Fibroblast of lung (primary cell): Measurements from ENCODE around the gene C6orf136. TPM values are rescaled to one million over a fixed set of nuclear protein-coding genes. Genes with fewer than 3 reads are reported as not detected.

ENCODE experiments used
- DNase-seq, 2 donors: peaks; one replicate each; pipeline versions ENCODE4 v3.0.0 to v3.0.0-alpha.2; 2010; ENCODE audit warnings: low read depth in 2 of 2
- H2AFZ ChIP-seq: 2 replicates; pipeline ENCODE4 v1.5.1; 2012; ENCODE audit warnings: low read length, control low read depth, inconsistent platforms
- H3K27ac ChIP-seq: 2 replicates; pipeline ENCODE4 v1.5.1; 2011; ENCODE audit warnings: low read length, control low read depth; ENCODE audit not compliant: insufficient read depth
- H3K27me3 ChIP-seq: 2 replicates; pipeline ENCODE4 v1.5.1; 2011; ENCODE audit warnings: mild to moderate bottlenecking, low read length; ENCODE audit not compliant: control insufficient read depth, insufficient read depth
- H3K36me3 ChIP-seq: 2 replicates; pipeline ENCODE4 v1.5.1; 2011; ENCODE audit warnings: low read length; ENCODE audit not compliant: control insufficient read depth, insufficient read depth
- H3K4me1 ChIP-seq: 2 replicates; pipeline ENCODE4 v1.5.1; 2011; ENCODE audit warnings: low read length; ENCODE audit not compliant: control insufficient read depth, insufficient read depth; ENCODE audit errors: extremely low read depth
- H3K4me2 ChIP-seq: 2 replicates; pipeline ENCODE4 v1.5.1; 2011; ENCODE audit warnings: low read length, control low read depth; ENCODE audit not compliant: insufficient read depth; ENCODE audit errors: extremely low read depth
- H3K4me3 ChIP-seq, 4 experiments: fragments of 200-600 bp in 1 of 4; sonication (generic) in 1 of 4; replicated peaks in 1 of 4; 2 replicates each; pipeline ENCODE4 v1.5.1; 2011 to 2016; ENCODE audit warnings: low read length in 4 of 4, low read depth in 3 of 4, mild to moderate bottlenecking in 3 of 4, control low read depth in 2 of 4, inconsistent platforms in 1 of 4, mixed read lengths in 1 of 4; ENCODE audit not compliant: insufficient read depth in 1 of 4; ENCODE audit errors: control extremely low read depth in 1 of 4
- H3K79me2 ChIP-seq: 2 replicates; pipeline ENCODE4 v1.5.1; 2012; ENCODE audit warnings: mild to moderate bottlenecking, low read length, inconsistent platforms; ENCODE audit not compliant: control insufficient read depth, insufficient read depth
- H3K9ac ChIP-seq: 2 replicates; pipeline ENCODE4 v1.5.1; 2011; ENCODE audit warnings: mild to moderate bottlenecking, low read length, control low read depth; ENCODE audit not compliant: insufficient read depth
- H3K9me3 ChIP-seq: 2 replicates; pipeline ENCODE4 v1.5.1; 2012; ENCODE audit warnings: low read depth, low read length; ENCODE audit not compliant: control insufficient read depth, insufficient read depth
- H4K20me1 ChIP-seq: 2 replicates; pipeline ENCODE4 v1.5.1; 2011; ENCODE audit warnings: low read length; ENCODE audit not compliant: control insufficient read depth, insufficient read depth; ENCODE audit errors: extremely low read depth
- CTCF ChIP-seq, 2 donors: IDR thresholded peaks in 1 of 2; conservative IDR thresholded peaks in 1 of 2; 1 replicate in 1 of 2; 2 replicates in 1 of 2; pipeline ENCODE4 v1.5.1; 2011 to 2012; ENCODE audit warnings: low read length in 2 of 2, control low read depth in 1 of 2, inconsistent platforms in 1 of 2, low read depth in 1 of 2, mild to moderate bottlenecking in 1 of 2
- EZH2 ChIP-seq: IDR thresholded peaks from 2 replicates; pipeline ENCODE4 v1.5.1; 2012; ENCODE audit warnings: low read length, control low read depth, mild to moderate bottlenecking; ENCODE audit errors: missing control alignments
- polyA plus RNA-seq, 2 donors: library from polyadenylated mRNA; depleted of rRNA in 1 of 2; stranded (reverse) in 1 of 2; unstranded in 1 of 2; fragments of >200 nt; gene quantifications; 2 replicates each; pipeline ENCODE4 v1.2.1, GENCODE V29; 2011 to 2012; ENCODE audit warnings: missing spikeins in 1 of 2
- total RNA-seq: library from RNA; depleted of rRNA; stranded (reverse); fragments of >200 nt; gene quantifications from 2 replicates; pipeline ENCODE4 v1.2.1, GENCODE V29; 2014

C6orf136 gene
- total and polyA plus RNA-seq, 2 donors (not counting 1 experiment from before 2014, with no cell fraction given) = 2.5 to 3.6 TPM

GRCh38 chr6:30644769-30645168 lies 2.2 kb upstream of the C6orf136 start:
- Histone ChIP-seq H4K20me1 (no peaks in the 10 kb centered on the region), H3K4me1 (peaks cover 4% of the 10 kb centered on the region), H3K9me3 (no peaks in the 10 kb centered on the region), H2AFZ (no peak overlapping the region), H3K27ac (no peak overlapping the region), H3K9ac (no peak overlapping the region), H3K4me2 (no peak overlapping the region), H3K4me3 (no peak overlapping the region), H3K79me2 (peaks cover 11% of the 10 kb centered on the region), H3K36me3 (peaks cover 4% of the 10 kb centered on the region), H3K27me3 (no peaks in the 10 kb centered on the region)
- TF ChIP-seq CTCF (conservative IDR thresholded peaks at IDR 0.05 in 1 of 2, IDR thresholded peaks at IDR 0.05 in 1 of 2; ENCODE audit: low read depth in 1 of 2, low read length in 2 of 2) (no peak), EZH2 (no peak)
- no peak for DNase-seq

- TF ChIP-seq CTCF (conservative IDR thresholded peaks at IDR 0.05 in 1 of 2, IDR thresholded peaks at IDR 0.05 in 1 of 2; ENCODE audit: low read depth in 1 of 2, low read length in 2 of 2) = no peak
- TF ChIP-seq EZH2 = no peak
- Histone ChIP-seq H3K27me3 (no peaks in the 10 kb centered on the region), H3K27ac (no peak overlapping the region), H3K4me2 (no peak overlapping the region), H3K9me3 (no peaks in the 10 kb centered on the region), H3K36me3 (peaks cover 4% of the 10 kb centered on the region), H3K9ac (no peak overlapping the region), H4K20me1 (no peaks in the 10 kb centered on the region), H3K79me2 (peaks cover 11% of the 10 kb centered on the region), H2AFZ (no peak overlapping the region), H3K4me1 (peaks cover 4% of the 10 kb centered on the region), H3K4me3 (no peak overlapping the region)
- no peak for DNase-seq
Observed at GRCh38 chr6:30645989-30646388, 944 bp upstream of the C6orf136 start.

GRCh38 chr6:30647242-30648116 lies 546 bp downstream of the C6orf136 start:
- no peaks in the 10 kb centered on the region for H4K20me1 ChIP-seq
- peaks cover 4% of the 10 kb centered on the region for H3K4me1 ChIP-seq
- H2AFZ ChIP-seq = peak overlapping the region; percentile 85
- TF ChIP-seq CTCF (conservative IDR thresholded peaks at IDR 0.05 in 1 of 2, IDR thresholded peaks at IDR 0.05 in 1 of 2; ENCODE audit: low read depth in 1 of 2, low read length in 2 of 2) = no peak
- no peak for TF ChIP-seq EZH2
- H3K4me3 ChIP-seq = peak overlapping the region; percentile 82 to 97 (median 96)
- H3K9ac ChIP-seq = peak overlapping the region; percentile 80
- H3K4me2 ChIP-seq = peak overlapping the region; percentile 83
- DNase-seq = peak; percentile 34 to 37
- H3K27me3 ChIP-seq = no peaks in the 10 kb centered on the region
- no peaks in the 10 kb centered on the region for H3K9me3 ChIP-seq
- peaks cover 11% of the 10 kb centered on the region for H3K79me2 ChIP-seq
- peak overlapping the region; percentile 72 for H3K27ac ChIP-seq
- peaks cover 2% of the 10 kb centered on the region for H3K36me3 ChIP-seq
